ENCODE data around the gene SPRR5.

DNA sequence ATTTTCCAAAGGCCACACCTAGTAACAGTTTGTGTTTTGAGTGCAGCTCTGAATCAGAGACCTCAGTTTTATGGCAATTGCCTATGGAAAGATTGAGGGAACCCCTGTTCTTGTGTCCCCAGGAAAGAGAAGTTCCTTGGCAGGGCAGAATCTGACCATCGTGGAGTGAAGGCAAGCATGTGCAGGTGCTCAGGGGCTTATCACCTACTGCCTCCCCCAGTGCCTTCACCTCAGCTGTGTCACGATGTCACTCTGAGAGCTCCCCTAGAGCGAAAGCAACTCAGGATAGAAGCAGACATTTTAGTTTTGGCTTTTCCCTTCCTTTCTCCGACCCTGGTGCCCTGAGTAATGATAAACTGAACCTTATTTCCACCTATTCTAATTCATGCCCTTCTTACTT lies 35.1 kb downstream of the SPRR5 start:
- TF ChIP-seq, protein P1, sequence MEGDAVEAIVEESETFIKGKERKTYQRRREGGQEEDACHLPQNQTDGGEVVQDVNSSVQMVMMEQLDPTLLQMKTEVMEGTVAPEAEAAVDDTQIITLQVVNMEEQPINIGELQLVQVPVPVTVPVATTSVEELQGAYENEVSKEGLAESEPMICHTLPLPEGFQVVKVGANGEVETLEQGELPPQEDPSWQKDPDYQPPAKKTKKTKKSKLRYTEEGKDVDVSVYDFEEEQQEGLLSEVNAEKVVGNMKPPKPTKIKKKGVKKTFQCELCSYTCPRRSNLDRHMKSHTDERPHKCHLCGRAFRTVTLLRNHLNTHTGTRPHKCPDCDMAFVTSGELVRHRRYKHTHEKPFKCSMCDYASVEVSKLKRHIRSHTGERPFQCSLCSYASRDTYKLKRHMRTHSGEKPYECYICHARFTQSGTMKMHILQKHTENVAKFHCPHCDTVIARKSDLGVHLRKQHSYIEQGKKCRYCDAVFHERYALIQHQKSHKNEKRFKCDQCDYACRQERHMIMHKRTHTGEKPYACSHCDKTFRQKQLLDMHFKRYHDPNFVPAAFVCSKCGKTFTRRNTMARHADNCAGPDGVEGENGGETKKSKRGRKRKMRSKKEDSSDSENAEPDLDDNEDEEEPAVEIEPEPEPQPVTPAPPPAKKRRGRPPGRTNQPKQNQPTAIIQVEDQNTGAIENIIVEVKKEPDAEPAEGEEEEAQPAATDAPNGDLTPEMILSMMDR (optimal IDR thresholded peaks at IDR 0.05 in 1 of 3, IDR thresholded peaks at IDR 0.05 in 1 of 3, conservative IDR thresholded peaks at IDR 0.05 in 1 of 3; ENCODE audit: extremely low read depth in 1 of 3, insufficient read depth in 2 of 3, low read length in 3 of 3), result no peak
- no peak for TF ChIP-seq EZH2 (IDR thresholded peaks at IDR 0.05; ENCODE audit: low read length)

Measured in keratinocyte (primary cell).